Measurements from ENCODE around the gene CD28.
"Not testable (repeated sequence)": the region's sequence is repeated elsewhere in the genome, so short reads cannot be mapped to it uniquely, and the experiment has no call there.

The CD28 gene

GRCh38 chr2:203751685-203752271, 45.3 kb downstream of the CD28 start:
- DNase-seq = no peak

- no peak for DNase-seq
These were observed 49.7 kb downstream of the CD28 start for GRCh38 chr2:203756161-203756560.

DNA sequence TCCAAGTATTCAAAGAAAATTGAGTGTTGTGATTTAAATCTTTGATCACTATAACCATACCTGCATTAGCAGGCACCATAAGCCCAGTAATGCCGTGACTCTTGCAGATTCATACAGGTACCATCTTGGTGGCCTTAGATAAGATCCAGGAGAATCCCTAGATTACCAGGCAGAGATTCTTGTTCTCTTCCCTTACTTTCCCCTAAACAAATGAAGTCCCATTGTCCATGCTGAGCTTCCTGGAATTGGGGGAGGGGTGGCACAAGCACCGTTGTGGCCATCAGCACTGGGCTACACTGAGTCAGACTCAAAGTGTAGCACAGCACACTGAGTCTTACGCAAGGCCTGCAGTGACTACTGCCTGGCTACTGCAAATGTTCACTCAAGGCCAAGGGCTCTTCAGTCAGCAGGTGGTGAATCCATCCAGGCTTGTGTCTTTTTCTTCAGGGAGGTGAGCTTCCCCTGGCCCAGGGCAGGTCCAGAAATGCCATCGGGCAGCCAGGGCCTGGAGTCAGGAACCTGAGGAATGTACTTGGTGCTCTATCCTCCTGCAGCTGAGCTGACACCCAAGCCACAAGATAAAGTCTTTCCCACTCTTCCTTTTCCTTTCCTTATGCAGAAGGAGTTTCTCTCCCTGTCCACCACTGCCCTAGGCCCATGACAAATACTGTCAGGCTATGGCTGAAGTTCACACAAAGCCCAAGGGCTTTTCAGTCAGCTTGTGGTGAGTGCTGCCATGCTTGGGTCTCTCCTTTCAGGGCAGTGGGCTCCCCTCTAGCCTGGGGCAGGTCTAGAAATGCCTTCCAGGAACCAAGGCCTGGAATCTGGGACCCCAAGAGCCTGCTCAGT, 52.6 kb downstream of the CD28 start:
- no peak for DNase-seq

- no peak for DNase-seq
These were observed 53.4 kb downstream of the CD28 start for GRCh38 chr2:203759690-203760365.

DNA sequence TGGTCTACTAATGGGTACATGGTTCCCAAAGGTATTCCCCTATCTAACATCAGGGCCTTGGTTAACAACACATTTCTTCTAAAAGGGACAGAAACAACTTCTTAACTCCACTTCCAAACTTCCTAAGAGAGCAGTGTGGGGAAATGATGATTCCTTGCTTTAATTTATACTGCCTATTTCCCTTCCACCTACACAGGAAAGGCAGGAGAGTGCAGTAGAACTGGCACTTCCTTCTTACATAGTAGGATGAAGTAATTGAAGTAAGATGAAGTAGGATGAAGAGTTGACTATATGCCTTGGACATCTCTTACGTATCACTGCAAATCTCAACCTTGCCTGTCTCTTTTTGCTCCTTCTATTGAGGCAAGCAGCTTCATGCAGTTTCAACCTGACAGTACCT, 54.7 kb downstream of the CD28 start:
- DNase-seq = no peak

GRCh38 chr2:203763241-203763937, 57.0 kb downstream of the CD28 start:
- no peak for DNase-seq

GRCh38 chr2:203763938-203764664, 57.7 kb downstream of the CD28 start:
- DNase-seq = no peak

DNA sequence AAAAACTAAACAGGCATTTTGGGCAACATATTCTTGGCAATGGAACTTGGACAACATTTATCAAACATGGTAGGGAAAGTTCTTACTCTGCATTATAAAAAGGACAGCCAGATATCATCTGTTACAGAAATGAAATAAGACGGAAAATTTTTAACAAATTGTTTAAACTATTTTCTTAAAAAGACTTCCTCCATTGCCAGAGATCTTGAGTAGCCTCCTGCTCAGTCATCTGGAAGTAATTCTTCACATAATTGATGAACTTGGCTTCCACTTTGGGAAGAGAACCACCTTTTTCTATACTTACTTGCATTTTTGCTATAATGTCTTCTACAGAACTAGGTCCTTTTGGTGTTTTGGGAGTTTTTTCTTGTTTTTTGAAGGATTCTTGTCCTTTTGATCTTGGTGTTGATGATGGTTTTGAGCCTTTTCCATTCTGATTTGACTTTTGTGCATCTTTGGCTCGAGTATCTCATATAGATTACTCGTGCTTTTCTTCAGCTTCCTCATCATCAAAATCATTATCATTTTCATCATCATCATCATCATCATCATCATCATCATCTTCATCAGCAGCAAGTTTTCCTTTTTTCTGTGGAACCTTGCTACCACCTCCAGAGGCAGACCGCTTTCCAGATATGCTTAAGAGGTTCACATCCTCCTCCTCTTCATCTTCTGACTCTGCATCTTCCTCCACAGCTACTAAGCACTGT, 66.2 kb downstream of the CD28 start:
- DNase-seq = no peak

DNA sequence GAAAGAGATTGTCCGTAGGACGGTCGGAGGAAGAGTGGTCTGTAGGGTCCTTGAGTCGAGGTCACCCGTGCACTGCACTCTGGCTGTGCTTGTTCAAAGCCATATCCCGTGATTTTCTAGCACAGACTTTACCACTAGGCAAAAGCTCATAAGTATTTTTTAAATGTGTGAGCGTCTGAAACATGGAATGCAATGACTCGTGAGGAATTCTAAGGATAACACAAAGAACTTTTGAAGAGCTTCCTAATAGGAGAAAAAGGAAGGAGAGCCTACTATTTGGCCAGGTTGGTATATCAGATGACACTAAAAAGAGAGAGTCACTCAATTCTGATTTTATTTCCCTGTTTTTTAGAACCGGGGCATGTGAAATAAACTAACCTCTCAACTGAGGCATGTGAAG, 68.3 kb downstream of the CD28 start:
- DNase-seq = no peak

GRCh38 chr2:203775684-203776083, 69.2 kb downstream of the CD28 start:
- no peak for DNase-seq

- no peak for DNase-seq
These were observed 70.6 kb downstream of the CD28 start for GRCh38 chr2:203777030-203777429.

DNA sequence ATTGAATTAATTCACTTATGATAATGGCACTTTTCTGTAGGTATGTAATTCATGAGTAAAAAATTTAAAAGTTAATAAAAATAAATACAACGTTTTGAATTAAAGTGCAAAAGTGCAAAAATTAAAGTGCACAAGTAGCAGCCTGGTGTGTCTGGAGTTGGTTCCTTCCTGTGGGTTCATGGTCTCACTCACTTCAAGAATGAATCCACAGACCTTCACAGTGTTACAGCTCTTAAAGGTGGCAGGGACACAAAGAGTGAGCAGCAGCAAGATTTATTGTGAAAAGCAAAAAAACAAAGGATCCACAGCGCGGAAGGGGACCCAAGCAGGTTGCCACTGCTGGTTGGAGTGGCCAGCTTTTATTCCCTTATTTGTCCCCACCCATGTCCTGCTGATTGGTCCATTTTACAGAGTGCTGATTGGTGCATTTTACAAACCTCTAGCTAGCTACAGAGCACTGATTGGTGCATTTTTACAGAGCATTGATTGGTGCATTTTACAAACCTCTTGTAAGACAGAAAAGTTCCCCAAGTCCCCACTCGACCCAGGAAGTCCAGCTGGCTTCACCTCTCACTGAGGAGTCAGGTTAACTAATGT, 73.1 kb downstream of the CD28 start:
- not testable (repeated sequence) for DNase-seq

- DNase-seq = no peak
These were observed 73.8 kb downstream of the CD28 start for GRCh38 chr2:203780231-203780630.

DNA sequence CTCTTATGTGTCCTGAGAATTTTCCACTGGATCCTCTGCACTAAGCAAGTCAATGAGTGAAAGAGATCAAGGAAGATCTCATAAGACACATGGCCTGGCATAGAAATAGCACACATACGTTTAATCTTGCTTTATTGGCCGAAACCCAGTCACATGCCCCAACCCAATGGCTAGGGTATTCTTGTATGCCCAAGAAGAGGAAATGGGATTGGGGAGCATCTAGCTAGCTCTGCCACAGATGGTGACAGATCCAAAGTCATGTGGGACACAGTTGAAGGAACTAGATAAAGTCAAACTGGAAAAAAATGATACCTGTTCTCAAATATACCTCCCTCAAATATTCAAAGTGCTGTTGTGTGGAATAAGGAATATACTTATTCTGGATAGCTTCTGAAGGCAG, 74.7 kb downstream of the CD28 start:
- no peak for DNase-seq

GRCh38 chr2:203782262-203782976, 76.0 kb downstream of the CD28 start:
- DNase-seq = peak; percentile 55

- DNase-seq = no peak
These were observed 77.2 kb downstream of the CD28 start for GRCh38 chr2:203783496-203784203.

DNA sequence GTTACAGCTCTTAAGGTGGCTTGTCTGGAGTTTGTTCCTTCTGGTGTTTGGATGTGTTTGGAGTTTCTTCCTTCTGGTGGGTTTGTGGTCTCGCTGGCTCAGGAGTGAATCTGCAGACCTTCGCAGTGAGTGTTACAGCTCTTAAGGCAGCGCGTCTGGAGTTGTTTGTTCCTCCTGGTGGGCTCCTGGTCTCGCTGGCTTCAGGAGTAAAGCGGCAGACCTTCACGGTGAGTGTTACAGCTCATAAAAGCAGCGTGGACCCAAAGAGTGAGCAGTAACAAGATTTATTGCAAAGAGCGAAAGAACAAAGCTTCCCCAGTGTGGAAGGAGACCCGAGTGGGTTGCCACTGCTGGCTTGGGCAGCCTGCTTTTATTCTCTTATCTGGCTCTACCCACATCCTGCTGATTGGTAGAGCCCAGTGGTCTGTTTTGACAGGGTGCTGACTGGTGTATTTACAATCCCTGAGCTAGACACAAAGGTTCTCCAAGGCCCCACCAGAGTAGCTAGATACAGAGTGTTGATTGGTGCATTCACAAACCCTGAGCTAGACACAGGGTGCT, 78.4 kb downstream of the CD28 start:
- not testable (repeated sequence) for DNase-seq

DNA sequence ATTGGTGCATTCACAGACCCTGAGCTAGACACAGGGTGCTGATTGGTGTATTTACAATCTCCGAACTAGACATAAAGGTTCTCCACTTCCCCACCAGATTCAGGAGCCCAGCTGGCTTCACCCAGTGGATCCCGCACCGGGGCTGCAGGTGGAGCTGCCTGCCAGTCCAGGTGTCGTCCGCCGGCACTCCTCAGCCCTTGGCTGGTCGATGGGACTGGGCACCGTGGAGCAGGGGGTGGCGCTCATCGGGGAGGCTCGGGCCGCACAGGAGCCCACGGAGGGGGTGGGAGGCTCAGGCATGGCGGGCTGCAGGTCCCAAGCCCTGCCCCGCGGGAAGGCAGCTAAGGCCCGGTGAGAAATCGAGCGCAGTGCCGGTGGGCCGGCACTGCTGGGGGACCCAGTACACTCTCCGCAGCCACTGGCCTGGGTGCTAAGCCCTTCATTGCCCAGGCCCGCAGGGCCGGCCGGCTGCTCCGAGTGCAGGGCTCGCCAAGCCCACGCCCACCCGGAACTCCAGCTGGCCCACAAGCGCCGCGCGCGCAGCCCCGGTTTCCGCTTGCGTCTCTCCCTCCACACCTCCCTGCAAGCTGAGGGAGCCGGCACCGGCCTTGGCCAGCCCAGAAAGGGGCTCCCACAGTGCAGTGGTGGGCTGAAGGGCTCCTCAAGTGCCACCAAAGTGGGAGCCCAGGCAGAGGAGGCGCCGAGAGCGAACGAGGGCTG, 79.1 kb downstream of the CD28 start:
- not testable (repeated sequence) for DNase-seq
